CD4-positive, alpha-beta T cell treated with Interleukin-4 for 4 hours (primary cell): ENCODE results near the gene GPRC5C.

Experiments used
- DNase-seq: peaks from one replicate; pipeline ENCODE4 v3.0.0-alpha.2; 2020

Gene GPRC5C

GRCh38 chr17:74435775-74436359, 4.0 kb downstream of the GPRC5C start:
- DNase-seq: no peak

- no peak for DNase-seq
Measured at GRCh38 chr17:74437702-74438101, 5.8 kb downstream of the GPRC5C start.

GRCh38 chr17:74439691-74440567, 8.0 kb downstream of the GPRC5C start:
- DNase-seq: no peak

GRCh38 chr17:74441537-74441936, 9.6 kb downstream of the GPRC5C start:
- no peak for DNase-seq

GRCh38 chr17:74442291-74442669, 10.4 kb downstream of the GPRC5C start:
- no peak for DNase-seq

GRCh38 chr17:74442670-74443515, 11.0 kb downstream of the GPRC5C start:
- no peak for DNase-seq

GRCh38 chr17:74443516-74444296, 11.8 kb downstream of the GPRC5C start:
- no peak for DNase-seq

GRCh38 chr17:74444406-74444805, 12.5 kb downstream of the GPRC5C start:
- DNase-seq: no peak

- DNase-seq: no peak
Measured at GRCh38 chr17:74445158-74445557, 13.3 kb downstream of the GPRC5C start.

GRCh38 chr17:74446551-74447500, 14.9 kb downstream of the GPRC5C start:
- DNase-seq: no peak

- DNase-seq: no peak
Measured at GRCh38 chr17:74447628-74448159, 15.8 kb downstream of the GPRC5C start.

- DNase-seq: no peak
Measured at GRCh38 chr17:74448756-74449155, 16.9 kb downstream of the GPRC5C start.

- no peak for DNase-seq
Measured at GRCh38 chr17:74449306-74449705, 17.4 kb downstream of the GPRC5C start.

- no peak for DNase-seq
Measured at GRCh38 chr17:74449773-74450172, 17.9 kb downstream of the GPRC5C start.

GRCh38 chr17:74450231-74450630, 18.3 kb downstream of the GPRC5C start:
- no peak for DNase-seq

GRCh38 chr17:74450925-74451403, 19.1 kb downstream of the GPRC5C start:
- no peak for DNase-seq

GRCh38 chr17:74451557-74451956, 19.7 kb downstream of the GPRC5C start:
- no peak for DNase-seq

- DNase-seq: no peak
Measured at GRCh38 chr17:74452033-74452840, 20.3 kb downstream of the GPRC5C start.

- no peak for DNase-seq
Measured at GRCh38 chr17:74452841-74453661, 21.2 kb downstream of the GPRC5C start.
